Activated naive CD4-positive, alpha-beta T cell (primary cell): Measurements from ENCODE around the gene GPR142.

ENCODE experiments used
- DNase-seq, 4 experiments: peaks; one replicate each; lab custom pipeline; 2025; lab: John Stamatoyannopoulos, UW

Gene GPR142

GRCh38 chr17:74367206-74367605 is at the start of gene GPR142:
TSS of gene GPR142 (plus strand) at chr17:74367506. CDS start at chr17:74369541, 2,035 bp downstream.
- no peak for DNase-seq

GRCh38 chr17:74318391-74318790 is 48.9 kb upstream of the GPR142 start:
- no peak for DNase-seq

GRCh38 chr17:74324521-74324920 is 42.8 kb upstream of the GPR142 start:
- DNase-seq, result no peak

- no peak for DNase-seq
Measured at GRCh38 chr17:74325376-74325742, 41.9 kb upstream of the GPR142 start.

GRCh38 chr17:74325743-74326379 is 41.4 kb upstream of the GPR142 start, which contains the start of gene KIF19:
TSS of gene KIF19 (plus strand) at chr17:74326226. CDS start at chr17:74326350, 124 bp downstream.
- DNase-seq, result peak in 1 of 4 experiments; percentile 26

- DNase-seq, result no peak
Measured at GRCh38 chr17:74326506-74326905, 40.8 kb upstream of the GPR142 start.

GRCh38 chr17:74328487-74328886 is 38.8 kb upstream of the GPR142 start:
- no peak for DNase-seq

- no peak for DNase-seq
Measured at GRCh38 chr17:74329378-74329777, 37.9 kb upstream of the GPR142 start.

- no peak for DNase-seq
Measured at GRCh38 chr17:74330446-74330845, 36.9 kb upstream of the GPR142 start.

GRCh38 chr17:74332017-74332650 is 35.2 kb upstream of the GPR142 start:
- DNase-seq, result no peak

- no peak for DNase-seq
Measured at GRCh38 chr17:74332763-74333283, 34.5 kb upstream of the GPR142 start.

- no peak for DNase-seq
Measured at GRCh38 chr17:74334393-74335039, 32.8 kb upstream of the GPR142 start.

GRCh38 chr17:74335529-74336062 is 31.7 kb upstream of the GPR142 start:
- DNase-seq, result no peak

- DNase-seq, result no peak
Measured at GRCh38 chr17:74336307-74336706, 31.0 kb upstream of the GPR142 start.

GRCh38 chr17:74337834-74338500 is 29.3 kb upstream of the GPR142 start:
- no peak for DNase-seq

GRCh38 chr17:74339537-74340195 is 27.6 kb upstream of the GPR142 start:
- no peak for DNase-seq

GRCh38 chr17:74340470-74341023 is 26.8 kb upstream of the GPR142 start:
- no peak for DNase-seq

- no peak for DNase-seq
Measured at GRCh38 chr17:74342224-74342623, 25.1 kb upstream of the GPR142 start.

- no peak for DNase-seq
Measured at GRCh38 chr17:74343121-74343520, 24.2 kb upstream of the GPR142 start.

GRCh38 chr17:74343526-74344284 is 23.6 kb upstream of the GPR142 start:
- no peak for DNase-seq

- DNase-seq, result no peak
Measured at GRCh38 chr17:74344658-74345057, 22.6 kb upstream of the GPR142 start.
